Stimulated activated effector memory CD8-positive, alpha-beta T cell treated with anti-CD3 and anti-CD28 coated beads, Interleukin-12 subunit alpha, Interleukin-12 subunit beta, amount 100 ng/mL, for 72 hours (primary cell): ENCODE data around the gene POC5.
A peak's percentile ranks its signal among the peaks of the same experiment; 100 is the strongest.

ENCODE experiments used
- ATAC-seq: fragments of 150-1000 bp; cut with Tn5 transposase; 2 replicates; pipeline ENCODE4 v1.10.0; 2021
- DNase-seq, 2 donors: peaks; one replicate each; pipeline ENCODE4 v3.0.0; 2021 to 2022; ENCODE audit warnings: low spot score in 2 of 2
- H3K27ac Mint-ChIP-seq: one replicate; pipeline ENCODE4 v1.8.0; 2022; ENCODE audit warnings: mild to moderate bottlenecking, mixed read lengths
- H3K36me3 Mint-ChIP-seq: one replicate; pipeline ENCODE4 v1.8.0; 2022; ENCODE audit warnings: mild to moderate bottlenecking, mixed read lengths
- H3K4me1 Mint-ChIP-seq: one replicate; pipeline ENCODE4 v1.8.0; 2022; ENCODE audit warnings: mixed read lengths
- H3K4me3 Mint-ChIP-seq: one replicate; pipeline ENCODE4 v1.8.0; 2022; ENCODE audit warnings: mild to moderate bottlenecking, mixed read lengths
- H3K9me3 Mint-ChIP-seq: one replicate; pipeline ENCODE4 v1.8.0; 2022; ENCODE audit warnings: mixed read lengths

The POC5 gene

GRCh38 chr5:75678155-75678554, 39.1 kb downstream of the POC5 start:
- peak; percentile 91 for ATAC-seq

GRCh38 chr5:75677607-75678006, 39.6 kb downstream of the POC5 start:
- H3K27ac Mint-ChIP-seq, result peak overlapping the region; percentile 85
- H3K9me3 Mint-ChIP-seq, result no peaks in the 10 kb centered on the region
- peaks cover 42% of the 10 kb centered on the region for H3K36me3 Mint-ChIP-seq
- no peaks in the 10 kb centered on the region for H3K4me1 Mint-ChIP-seq
- ATAC-seq (no peak), DNase-seq (no peak)
- H3K4me3 Mint-ChIP-seq, result peak overlapping the region; percentile 9

More at GRCh38 chr5:75678155-75678554, 39.1 kb downstream of the POC5 start:
- no peak for DNase-seq
- H3K9me3 Mint-ChIP-seq, result no peaks in the 10 kb centered on the region
- peak overlapping the region; percentile 85 for H3K27ac Mint-ChIP-seq
- peak overlapping the region; percentile 9 for H3K4me3 Mint-ChIP-seq
- H3K4me1 Mint-ChIP-seq, result no peaks in the 10 kb centered on the region
- peaks cover 44% of the 10 kb centered on the region for H3K36me3 Mint-ChIP-seq

DNA sequence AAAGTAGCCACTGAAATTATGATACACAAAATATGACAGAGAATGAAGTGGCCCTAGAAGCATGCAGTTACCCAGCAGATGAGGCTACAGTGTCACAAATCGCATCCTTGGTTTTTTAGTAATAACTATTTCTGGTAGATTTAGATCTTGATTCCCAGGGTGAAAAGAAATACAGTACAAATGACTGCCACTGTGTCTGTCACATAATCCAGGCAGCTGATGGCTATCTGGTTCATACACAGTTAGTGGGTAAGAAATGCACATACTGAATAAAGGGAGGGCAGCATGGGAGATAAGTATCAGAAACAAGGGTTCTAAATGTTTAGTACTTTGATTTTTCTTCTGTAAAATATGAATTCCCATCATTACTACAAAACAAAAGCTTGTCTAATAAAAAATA, 41.5 kb downstream of the POC5 start:
- Mint-ChIP-seq H3K4me3 (no peak overlapping the region), H3K9me3 (no peaks in the 10 kb centered on the region), H3K4me1 (peaks cover 3% of the 10 kb centered on the region), H3K27ac (peak overlapping the region; percentile 7), H3K36me3 (peaks cover 44% of the 10 kb centered on the region)
- ATAC-seq (no peak), DNase-seq (no peak)

DNA sequence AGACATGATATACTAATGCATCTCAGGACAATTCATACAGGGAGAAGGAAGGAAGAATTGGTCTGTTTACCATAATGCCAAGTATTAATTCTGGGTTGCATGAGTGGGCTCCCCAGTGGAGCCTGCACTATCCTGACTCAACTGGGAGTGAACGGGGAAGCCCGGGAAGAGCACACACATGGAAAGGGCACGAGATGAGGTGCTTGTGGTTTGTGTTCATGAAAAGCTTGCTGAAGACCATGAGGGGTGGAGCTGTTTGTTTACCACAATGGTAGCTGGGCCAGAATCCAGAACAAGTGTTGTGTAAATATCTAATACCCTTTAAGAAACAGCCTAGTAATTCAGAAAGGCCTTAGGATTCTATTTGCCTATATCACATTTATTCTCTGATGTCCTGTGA, 44.6 kb downstream of the POC5 start:
- ATAC-seq, result no peak
- no peak for DNase-seq
- Mint-ChIP-seq H3K4me1 (peaks cover 30% of the 10 kb centered on the region), H3K4me3 (no peak overlapping the region), H3K9me3 (no peaks in the 10 kb centered on the region), H3K36me3 (peaks cover 30% of the 10 kb centered on the region), H3K27ac (no peak overlapping the region)

GRCh38 chr5:75671506-75671905, 45.7 kb downstream of the POC5 start:
- ATAC-seq, result no peak
- DNase-seq, result no peak
- Mint-ChIP-seq H3K9me3 (no peaks in the 10 kb centered on the region), H3K27ac (no peak overlapping the region), H3K4me1 (peaks cover 30% of the 10 kb centered on the region), H3K36me3 (peaks cover 26% of the 10 kb centered on the region), H3K4me3 (no peak overlapping the region)

- no peak for DNase-seq
- peak overlapping the region; percentile 94 for H3K27ac Mint-ChIP-seq
- no peak for ATAC-seq
- peak overlapping the region; percentile 70 for H3K4me3 Mint-ChIP-seq
- peaks cover 17% of the 10 kb centered on the region for H3K36me3 Mint-ChIP-seq
- no peaks in the 10 kb centered on the region for H3K9me3 Mint-ChIP-seq
- peaks cover 30% of the 10 kb centered on the region for H3K4me1 Mint-ChIP-seq
These were observed 46.7 kb downstream of the POC5 start for GRCh38 chr5:75670577-75670976.

- ATAC-seq (peak; percentile 99), DNase-seq (peak; percentile 33 to 80)
- peak overlapping the region; percentile 94 for H3K27ac Mint-ChIP-seq
- no peaks in the 10 kb centered on the region for H3K9me3 Mint-ChIP-seq
- H3K36me3 Mint-ChIP-seq, result peaks cover 16% of the 10 kb centered on the region
- peak overlapping the region; percentile 70 for H3K4me3 Mint-ChIP-seq
- peaks cover 30% of the 10 kb centered on the region for H3K4me1 Mint-ChIP-seq
These were observed 48.1 kb downstream of the POC5 start for GRCh38 chr5:75668977-75669689.

GRCh38 chr5:75668445-75668844, 48.8 kb downstream of the POC5 start:
- peak in 1 of 2 donors; percentile 47 for DNase-seq
- Mint-ChIP-seq H3K4me3 (peak overlapping the region; percentile 70), H3K27ac (peak overlapping the region; percentile 94), H3K9me3 (no peaks in the 10 kb centered on the region), H3K36me3 (peaks cover 12% of the 10 kb centered on the region), H3K4me1 (peaks cover 30% of the 10 kb centered on the region)
- ATAC-seq, result no peak

DNA sequence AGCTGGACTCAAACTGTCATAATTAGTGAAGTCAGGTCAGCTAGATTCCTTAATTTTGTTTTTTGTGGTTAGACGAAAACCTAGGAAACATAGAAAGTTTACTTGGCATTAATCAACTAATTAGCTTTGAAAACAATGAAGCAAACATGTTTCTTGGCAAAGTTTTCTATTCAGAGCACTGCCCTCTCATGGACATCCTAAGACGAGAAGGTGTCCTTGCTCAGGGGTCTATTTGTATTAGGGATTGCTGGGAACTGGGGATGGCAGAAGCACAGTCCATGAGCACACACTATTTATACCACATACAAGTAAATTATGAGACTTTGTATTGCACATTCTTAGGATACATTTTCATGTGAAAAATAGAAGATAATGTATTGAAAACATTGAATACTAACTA, 49.7 kb downstream of the POC5 start:
- H3K9me3 Mint-ChIP-seq, result no peaks in the 10 kb centered on the region
- H3K27ac Mint-ChIP-seq, result no peak overlapping the region
- peaks cover 30% of the 10 kb centered on the region for H3K4me1 Mint-ChIP-seq
- H3K36me3 Mint-ChIP-seq, result peaks cover 6% of the 10 kb centered on the region
- no peak overlapping the region for H3K4me3 Mint-ChIP-seq
- DNase-seq (no peak), ATAC-seq (no peak)

DNA sequence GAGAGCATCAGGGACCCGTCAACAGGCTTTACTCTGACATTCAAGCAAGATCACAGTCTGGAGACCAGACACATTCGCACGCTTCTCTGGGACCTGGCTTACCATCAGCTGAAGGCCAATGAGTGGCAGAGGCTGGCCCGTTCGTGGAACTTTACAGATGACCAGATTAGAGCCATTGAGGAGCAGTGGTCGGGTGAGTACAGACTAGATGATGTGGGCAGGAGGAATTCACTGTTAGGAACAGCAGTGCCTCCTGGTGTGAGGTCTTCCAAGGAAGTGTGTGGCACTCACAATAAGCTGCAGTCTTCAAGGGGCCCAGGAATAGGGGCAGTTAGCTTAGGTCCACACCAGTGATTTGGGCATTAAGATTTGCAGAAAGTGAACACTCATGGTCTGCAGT, 50.4 kb downstream of the POC5 start:
- H3K9me3 Mint-ChIP-seq, result no peaks in the 10 kb centered on the region
- H3K4me3 Mint-ChIP-seq, result no peak overlapping the region
- peaks cover 30% of the 10 kb centered on the region for H3K4me1 Mint-ChIP-seq
- peak overlapping the region; percentile 17 for H3K27ac Mint-ChIP-seq
- ATAC-seq, result no peak
- DNase-seq, result no peak
- H3K36me3 Mint-ChIP-seq, result no peaks in the 10 kb centered on the region

GRCh38 chr5:75664979-75665378, 52.3 kb downstream of the POC5 start:
- ATAC-seq (no peak), DNase-seq (no peak)
- Mint-ChIP-seq H3K36me3 (no peaks in the 10 kb centered on the region), H3K9me3 (no peaks in the 10 kb centered on the region), H3K4me3 (no peak overlapping the region), H3K27ac (no peak overlapping the region), H3K4me1 (peaks cover 21% of the 10 kb centered on the region)

- no peaks in the 10 kb centered on the region for H3K36me3 Mint-ChIP-seq
- ATAC-seq (no peak), DNase-seq (no peak)
- H3K4me1 Mint-ChIP-seq, result peaks cover 9% of the 10 kb centered on the region
- H3K27ac Mint-ChIP-seq, result no peak overlapping the region
- H3K4me3 Mint-ChIP-seq, result no peak overlapping the region
- no peaks in the 10 kb centered on the region for H3K9me3 Mint-ChIP-seq
These were observed 53.5 kb downstream of the POC5 start for GRCh38 chr5:75663579-75664284.

DNA sequence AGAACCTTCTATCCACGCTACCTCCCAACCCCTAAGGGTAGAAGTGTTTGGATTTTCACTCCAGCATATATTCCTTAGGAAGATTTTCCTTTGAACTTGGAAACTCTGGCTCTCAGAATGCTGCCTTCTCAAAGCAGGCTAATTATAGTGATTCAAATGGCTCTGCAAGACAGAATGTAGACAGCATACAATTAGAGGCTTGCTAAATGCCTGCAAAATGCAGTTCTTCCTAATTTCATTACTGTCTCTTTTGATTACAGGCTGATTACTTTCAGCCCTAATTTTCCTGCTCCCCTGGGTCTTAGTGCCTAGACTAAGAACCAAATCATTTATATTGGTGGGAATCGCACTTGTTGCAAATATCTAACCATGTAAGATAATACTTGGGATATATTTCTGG, 55.2 kb downstream of the POC5 start:
- Mint-ChIP-seq H3K36me3 (no peaks in the 10 kb centered on the region), H3K4me1 (no peaks in the 10 kb centered on the region), H3K9me3 (no peaks in the 10 kb centered on the region), H3K27ac (no peak overlapping the region), H3K4me3 (no peak overlapping the region)
- ATAC-seq, result no peak
- DNase-seq, result no peak

GRCh38 chr5:75660678-75661465, 56.4 kb downstream of the POC5 start:
- H3K36me3 Mint-ChIP-seq, result no peaks in the 10 kb centered on the region
- no peak overlapping the region for H3K27ac Mint-ChIP-seq
- H3K4me1 Mint-ChIP-seq, result no peaks in the 10 kb centered on the region
- no peak overlapping the region for H3K4me3 Mint-ChIP-seq
- no peak for DNase-seq
- ATAC-seq, result no peak
- H3K9me3 Mint-ChIP-seq, result no peaks in the 10 kb centered on the region

DNA sequence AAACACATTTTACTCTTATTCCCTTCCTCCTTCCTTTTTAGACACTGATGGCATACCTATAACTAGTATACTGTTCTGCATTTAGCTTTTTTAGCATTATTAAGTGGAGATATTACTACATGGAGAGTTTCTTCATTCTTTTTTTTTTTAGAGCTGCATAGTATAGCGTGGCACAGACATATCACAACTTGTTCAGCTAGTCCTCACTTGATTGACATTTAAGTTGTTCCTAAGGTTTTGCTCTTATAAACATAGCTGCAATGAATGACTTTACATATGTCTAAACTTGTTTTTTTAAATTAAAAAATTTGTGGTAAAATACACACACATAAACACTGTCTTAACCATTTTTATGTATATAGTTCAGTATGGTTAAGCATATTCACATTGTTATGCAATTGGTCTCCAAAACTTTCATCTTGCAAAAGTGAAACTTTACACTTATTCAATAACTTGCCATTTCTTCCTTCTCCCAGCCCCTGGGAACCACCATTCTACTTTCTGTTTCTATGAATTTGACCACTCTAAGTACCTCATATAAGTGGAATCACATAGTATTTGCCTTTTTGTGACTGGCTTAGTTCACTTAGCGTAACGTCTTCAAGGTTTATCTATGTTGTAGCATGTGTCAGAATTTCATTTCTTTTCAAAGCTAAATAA, 57.3 kb downstream of the POC5 start:
- Mint-ChIP-seq H3K4me3 (no peak overlapping the region), H3K36me3 (no peaks in the 10 kb centered on the region), H3K4me1 (no peaks in the 10 kb centered on the region), H3K9me3 (no peaks in the 10 kb centered on the region), H3K27ac (no peak overlapping the region)
- DNase-seq (no peak), ATAC-seq (no peak)
